Coronary artery (tissue), 2 donors: ENCODE results near the gene NEDD1.

Source experiments
- DNase-seq: peaks from one replicate; pipeline ENCODE4 v3.0.0-alpha.2; 2017; ENCODE audit warnings: low spot score
- H3K27ac ChIP-seq, 2 donors: fragments of 200-600 bp; sonication (generic); one replicate each; pipeline ENCODE4 v1.5.1; 2016 to 2019
- H3K4me3 ChIP-seq: fragments of 200-600 bp; sonication (generic); 2 replicates; pipeline ENCODE4 v1.5.1; 2016; ENCODE audit warnings: mild to moderate bottlenecking, moderate library complexity
- CTCF ChIP-seq: fragments of 200-600 bp; sonication (generic); IDR thresholded peaks from one replicate; pipeline ENCODE4 v1.5.1; 2019; ENCODE audit warnings: antibody characterized with exemption

The NEDD1 gene

GRCh38 chr12:96897421-96897820 is 9.6 kb upstream of the NEDD1 start:
- no peak for DNase-seq
- Histone ChIP-seq H3K4me3 (no peak overlapping the region), H3K27ac (no peak overlapping the region)
- TF ChIP-seq CTCF = no peak

GRCh38 chr12:96901175-96901574 is 5.9 kb upstream of the NEDD1 start:
- H3K27ac ChIP-seq = no peak overlapping the region
- no peak for TF ChIP-seq CTCF
- no peak for DNase-seq
- no peak overlapping the region for H3K4me3 ChIP-seq

- Histone ChIP-seq H3K27ac (no peak overlapping the region), H3K4me3 (no peak overlapping the region)
- DNase-seq = no peak
- TF ChIP-seq CTCF = no peak
Observed at GRCh38 chr12:96902076-96902475, 5.0 kb upstream of the NEDD1 start.

- peak overlapping the region; percentile 96 for H3K4me3 ChIP-seq
- no peak for DNase-seq
- H3K27ac ChIP-seq = peak overlapping the region; percentile 88 to 94
- no peak for TF ChIP-seq CTCF
Observed at GRCh38 chr12:96906498-96906848, 584 bp upstream of the NEDD1 start.

- Histone ChIP-seq H3K4me3 (peak overlapping the region; percentile 96), H3K27ac (peak overlapping the region; percentile 88 to 94)
- no peak for DNase-seq
- no peak for TF ChIP-seq CTCF
Observed at GRCh38 chr12:96907671-96908422, 790 bp downstream of the NEDD1 start.

GRCh38 chr12:96908423-96908675 is 1.3 kb downstream of the NEDD1 start:
- no peak for TF ChIP-seq CTCF
- Histone ChIP-seq H3K4me3 (peak overlapping the region; percentile 96), H3K27ac (no peak overlapping the region)
- no peak for DNase-seq

- Histone ChIP-seq H3K4me3 (no peak overlapping the region), H3K27ac (no peak overlapping the region)
- TF ChIP-seq CTCF = no peak
Observed at GRCh38 chr12:96912261-96912660, 5.2 kb downstream of the NEDD1 start.

More at GRCh38 chr12:96912261-96912660, 5.2 kb downstream of the NEDD1 start:
- no peak for DNase-seq
